NCI-H526 (cell line): ENCODE data around the gene IFI6.

Experiments
- DNase-seq, 2 experiments: peaks; one replicate each; lab custom pipeline; 2025; lab: John Stamatoyannopoulos, UW

IFI6 gene

GRCh38 chr1:27672750-27673112, 739 bp upstream of the IFI6 start:
- DNase-seq: no peak

- no peak for DNase-seq
Observed at GRCh38 chr1:27669876-27670275, 2.1 kb downstream of the IFI6 start.

GRCh38 chr1:27668808-27669723, 2.9 kb downstream of the IFI6 start:
- DNase-seq: peak; percentile 16 to 77

- no peak for DNase-seq
Observed at GRCh38 chr1:27668121-27668807, 3.7 kb downstream of the IFI6 start.

GRCh38 chr1:27666791-27667254, 5.2 kb downstream of the IFI6 start:
- DNase-seq: no peak

GRCh38 chr1:27666294-27666693, 5.7 kb downstream of the IFI6 start:
- no peak for DNase-seq

- DNase-seq: no peak
Observed at GRCh38 chr1:27665016-27665651, 6.9 kb downstream of the IFI6 start.

- no peak for DNase-seq
Observed at GRCh38 chr1:27664291-27664690, 7.7 kb downstream of the IFI6 start.

- peak; percentile 66 to 80 for DNase-seq
Observed at GRCh38 chr1:27662707-27663393, 9.1 kb downstream of the IFI6 start.

- no peak for DNase-seq
Observed at GRCh38 chr1:27662261-27662660, 9.7 kb downstream of the IFI6 start.

GRCh38 chr1:27661412-27662075, 10.4 kb downstream of the IFI6 start:
- no peak for DNase-seq

GRCh38 chr1:27660300-27660835, 11.6 kb downstream of the IFI6 start:
- no peak for DNase-seq

GRCh38 chr1:27659497-27660299, 12.3 kb downstream of the IFI6 start:
- DNase-seq: peak; percentile 64 to 89

GRCh38 chr1:27658951-27659496, 13.0 kb downstream of the IFI6 start:
- DNase-seq: no peak

- no peak for DNase-seq
Observed at GRCh38 chr1:27656157-27656893, 15.7 kb downstream of the IFI6 start.

- DNase-seq: no peak
Observed at GRCh38 chr1:27655151-27655937, 16.6 kb downstream of the IFI6 start.

GRCh38 chr1:27652111-27652864, 19.7 kb downstream of the IFI6 start:
- no peak for DNase-seq
